H9 (cell line): ENCODE results near the gene USP53. TPM values are rescaled to one million over a fixed set of nuclear protein-coding genes. Genes with fewer than 3 reads are reported as not detected.
A peak's percentile ranks its signal among the peaks of the same experiment; 100 is the strongest.

Experiments used
- DNase-seq: peaks from one replicate; pipeline ENCODE4 v3.0.0-alpha.2; 2017
- H2AFZ ChIP-seq: one replicate; pipeline ENCODE4 v1.6.1; 2013; ENCODE audit warnings: mild to moderate bottlenecking, low read length, control low read depth, moderate library complexity
- H2AK5ac ChIP-seq: 2 replicates; pipeline ENCODE4 v1.6.1; 2013; ENCODE audit warnings: low read length, control low read depth, mixed read lengths; ENCODE audit not compliant: insufficient read length
- H2BK120ac ChIP-seq: one replicate; pipeline ENCODE4 v1.6.1; 2013; ENCODE audit warnings: low read depth, mild to moderate bottlenecking, low read length, control low read depth, inconsistent platforms; ENCODE audit not compliant: poor library complexity, severe bottlenecking
- H2BK12ac ChIP-seq: 2 replicates; pipeline ENCODE4 v1.6.1; 2013; ENCODE audit warnings: low read length, control low read depth, mixed read lengths, low read depth; ENCODE audit not compliant: insufficient read length
- H2BK15ac ChIP-seq: 2 replicates; pipeline ENCODE4 v1.6.1; 2013; ENCODE audit warnings: low read depth, low read length, control low read depth
- H2BK20ac ChIP-seq: one replicate; pipeline ENCODE4 v1.6.1; 2013; ENCODE audit warnings: low read depth, mild to moderate bottlenecking, low read length, control low read depth, inconsistent platforms; ENCODE audit not compliant: poor library complexity, severe bottlenecking
- H2BK5ac ChIP-seq: 2 replicates; pipeline ENCODE4 v1.6.1; 2013; ENCODE audit warnings: low read length, control low read depth, mixed read lengths; ENCODE audit not compliant: insufficient read length
- H3K14ac ChIP-seq: 2 replicates; pipeline ENCODE4 v1.6.1; 2013; ENCODE audit warnings: low read length, control low read depth; ENCODE audit not compliant: insufficient read depth
- H3K18ac ChIP-seq: 2 replicates; pipeline ENCODE4 v1.6.1; 2013; ENCODE audit warnings: low read depth, mild to moderate bottlenecking, mixed read lengths, low read length, control low read depth; ENCODE audit not compliant: insufficient read length
- H3K23ac ChIP-seq: 2 replicates; pipeline ENCODE4 v1.6.1; 2013; ENCODE audit warnings: low read length, control low read depth, mixed read lengths, low read depth; ENCODE audit not compliant: insufficient read length
- H3K23me2 ChIP-seq: 2 replicates; pipeline ENCODE4 v1.6.1; 2013; ENCODE audit warnings: low read depth, mild to moderate bottlenecking, mixed read lengths, low read length, control low read depth; ENCODE audit not compliant: insufficient read length, poor library complexity, severe bottlenecking
- H3K27ac ChIP-seq: 2 replicates; pipeline ENCODE4 v1.5.1; 2013; ENCODE audit warnings: low read length, control low read depth, mixed read lengths, low read depth; ENCODE audit not compliant: insufficient read length
- H3K27me3 ChIP-seq: 2 replicates; pipeline ENCODE4 v1.6.1; 2013; ENCODE audit warnings: low read length, control low read depth, inconsistent platforms; ENCODE audit not compliant: insufficient read depth
- H3K4ac ChIP-seq: 2 replicates; pipeline ENCODE4 v1.6.1; 2013; ENCODE audit warnings: low read depth, mild to moderate bottlenecking, control low read depth, inconsistent platforms, low read length, moderate library complexity
- H3K4me1 ChIP-seq: 2 replicates; pipeline ENCODE4 v1.6.1; 2013; ENCODE audit warnings: low read length, control low read depth, inconsistent platforms; ENCODE audit not compliant: insufficient read depth
- H3K4me2 ChIP-seq: 2 replicates; pipeline ENCODE4 v1.6.1; 2013; ENCODE audit warnings: low read length, control low read depth, mixed read lengths; ENCODE audit not compliant: insufficient read length, insufficient read depth
- H3K56ac ChIP-seq: 2 replicates; pipeline ENCODE4 v1.6.1; 2013; ENCODE audit warnings: low read depth, mild to moderate bottlenecking, mixed read lengths, low read length, control low read depth; ENCODE audit not compliant: insufficient read length
- H3K79me1 ChIP-seq: 2 replicates; pipeline ENCODE4 v1.6.1; 2013; ENCODE audit warnings: low read depth, mild to moderate bottlenecking, moderate library complexity, low read length, control low read depth, inconsistent platforms; ENCODE audit not compliant: insufficient read depth, poor library complexity, severe bottlenecking
- H3K79me2 ChIP-seq: 2 replicates; pipeline ENCODE4 v1.6.1; 2013; ENCODE audit warnings: low read length, control low read depth, inconsistent platforms; ENCODE audit not compliant: insufficient read depth
- H3K9ac ChIP-seq: 2 replicates; pipeline ENCODE4 v1.6.1; 2013; ENCODE audit warnings: low read length, control low read depth, mixed read lengths; ENCODE audit not compliant: insufficient read length; ENCODE audit errors: extremely low read depth
- H3K9me3 ChIP-seq: one replicate; pipeline ENCODE4 v1.6.1; 2013; ENCODE audit warnings: low read depth, low read length, inconsistent platforms; ENCODE audit not compliant: control insufficient read depth
- H3T11ph ChIP-seq: one replicate; pipeline ENCODE4 v1.6.1; 2013; ENCODE audit warnings: mild to moderate bottlenecking, low read length, control low read depth, inconsistent platforms
- H4K20me1 ChIP-seq: one replicate; pipeline ENCODE4 v1.6.1; 2013; ENCODE audit not compliant: control insufficient read depth, insufficient read length, insufficient read depth
- H4K5ac ChIP-seq: 2 replicates; pipeline ENCODE4 v1.6.1; 2013; ENCODE audit warnings: low read depth, mild to moderate bottlenecking, mixed read lengths, low read length, control low read depth; ENCODE audit not compliant: insufficient read length
- H4K8ac ChIP-seq: replicated peaks from 2 replicates; pipeline ENCODE4 v1.6.1; 2013; ENCODE audit warnings: low read length, control low read depth, mixed read lengths, low read depth; ENCODE audit not compliant: insufficient read length
- H4K91ac ChIP-seq: 2 replicates; pipeline ENCODE4 v1.6.1; 2013; ENCODE audit warnings: low read depth, mild to moderate bottlenecking, moderate library complexity, mixed read lengths, low read length, control low read depth; ENCODE audit not compliant: insufficient read length
- H3K27ac Mint-ChIP-seq, 3 experiments: 2 replicates in 2 of 3; 3 replicates in 1 of 3; pipeline ENCODE4 v1.8.0; 2020 to 2021; ENCODE audit warnings: mixed read lengths in 3 of 3, mild to moderate bottlenecking in 1 of 3, moderate library complexity in 1 of 3
- H3K27me3 Mint-ChIP-seq: 2 replicates; pipeline ENCODE4 v1.8.0; 2021; ENCODE audit warnings: low read depth, mild to moderate bottlenecking, moderate library complexity, mixed read lengths
- H3K36me3 Mint-ChIP-seq, 3 experiments: 2 replicates in 2 of 3; 3 replicates in 1 of 3; pipeline ENCODE4 v1.8.0; 2020 to 2021; ENCODE audit warnings: low read depth in 3 of 3, mixed read lengths in 3 of 3; ENCODE audit not compliant: insufficient read depth in 1 of 3
- H3K4me1 Mint-ChIP-seq, 2 experiments: 2 replicates each; pipeline ENCODE4 v1.8.0; 2020; ENCODE audit warnings: mixed read lengths in 2 of 2
- H3K4me3 Mint-ChIP-seq, 2 experiments: 2 replicates in 1 of 2; 3 replicates in 1 of 2; pipeline ENCODE4 v1.8.0; 2020 to 2021; ENCODE audit warnings: mild to moderate bottlenecking in 2 of 2, mixed read lengths in 2 of 2, moderate library complexity in 1 of 2
- H3K9me3 Mint-ChIP-seq, 2 experiments: 2 replicates in 1 of 2; 3 replicates in 1 of 2; pipeline ENCODE4 v1.8.0; 2020; ENCODE audit warnings: mild to moderate bottlenecking in 2 of 2, mixed read lengths in 2 of 2, moderate library complexity in 1 of 2
- CTCF ChIP-seq: fragments of 200-600 bp; sonication (generic); conservative IDR thresholded peaks from 3 replicates; pipeline ENCODE4 v1.8.0; 2021; ENCODE audit warnings: antibody characterized with exemption, mild to moderate bottlenecking
- WGBS: extraction: QIAGEN DNeasy Blood & Tissue Kit; methylation state at CpG from one replicate; pipeline ENCODE4 v1.1.7; 2013; ENCODE audit warnings: missing lambda C conversion rate, low lambda C conversion rate, mixed read lengths; ENCODE audit not compliant: insufficient read length; ENCODE audit errors: extremely low coverage; 5-methylcytosine and 5-hydroxymethylcytosine counted together
- total RNA-seq: library from RNA; stranded (reverse); gene quantifications from 2 replicates; pipeline ENCODE4 v1.2.1, GENCODE V29; 2021

The USP53 gene
- total RNA-seq, 1 experiment from 2014 or later = 18.4 TPM

- H3K36me3 Mint-ChIP-seq = no peaks in the 10 kb centered on the region
- Histone ChIP-seq H4K8ac (no peak overlapping the region), H3K27me3 (no peaks in the 10 kb centered on the region), H3K18ac (no peak overlapping the region), H3K4me2 (no peak overlapping the region), H2BK5ac (no peak overlapping the region), H2AK5ac (no peak overlapping the region), H2BK20ac (no peak overlapping the region), H3K9ac (no peak overlapping the region), H3K23ac (no peak overlapping the region), H2AFZ (no peak overlapping the region), H3K23me2 (no peaks in the 10 kb centered on the region), H2BK15ac (no peak overlapping the region), H3K14ac (no peak overlapping the region), H2BK120ac (no peak overlapping the region), H3K56ac (no peak overlapping the region), H3T11ph (no peak overlapping the region), H3K79me1 (no peaks in the 10 kb centered on the region), H3K9me3 (no peaks in the 10 kb centered on the region), H4K20me1 (no peaks in the 10 kb centered on the region), H2BK12ac (no peak overlapping the region), H3K4me1 (no peaks in the 10 kb centered on the region), H4K5ac (no peak overlapping the region), H4K91ac (no peak overlapping the region), H3K27ac (no peak overlapping the region), H3K79me2 (no peaks in the 10 kb centered on the region), H3K4ac (no peak overlapping the region)
- H3K9me3 Mint-ChIP-seq = no peaks in the 10 kb centered on the region
- H3K4me3 Mint-ChIP-seq = no peak overlapping the region; a peak in 1 of 5 replicates
- WGBS = no CpG with 5 or more reads among the region's 4 CpGs
- peak; percentile 76 for TF ChIP-seq CTCF
- no peak for DNase-seq
- no peaks in the 10 kb centered on the region for H3K27me3 Mint-ChIP-seq
- peaks cover 8 to 9% of the 10 kb centered on the region in 2 experiments for H3K4me1 Mint-ChIP-seq
- no peak overlapping the region; a peak in 1 of 7 replicates for H3K27ac Mint-ChIP-seq
Measured at GRCh38 chr4:119314356-119314755, 101.8 kb downstream of the USP53 start.
